ACC112 (cell line): ENCODE measurements around the gene DNAH14.
"Not testable (repeated sequence)": the region's sequence is repeated elsewhere in the genome, so short reads cannot be mapped to it uniquely, and the experiment has no call there.

Experiments used
- H2AFZ ChIP-seq: fragments of 200-600 bp; sonication (generic); one replicate; pipeline ENCODE4 v1.6.0; 2017; ENCODE audit warnings: antibody characterized with exemption, low read length; ENCODE audit not compliant: unreplicated experiment
- H3K27ac ChIP-seq: fragments of 200-600 bp; sonication (generic); 2 replicates; pipeline ENCODE4 v1.5.1; 2014; ENCODE audit warnings: low read depth, mild to moderate bottlenecking, antibody characterized with exemption, low read length, moderate library complexity
- H3K27me3 ChIP-seq: fragments of 200-600 bp; sonication (generic); 2 replicates; pipeline ENCODE4 v1.6.1; 2014; ENCODE audit warnings: mild to moderate bottlenecking, antibody characterized with exemption, low read length, moderate library complexity, mixed read lengths; ENCODE audit not compliant: insufficient read depth
- H3K36me3 ChIP-seq: fragments of 200-600 bp; sonication (generic); 2 replicates; pipeline ENCODE4 v1.6.1; 2016; ENCODE audit warnings: mild to moderate bottlenecking, antibody characterized with exemption, low read length, moderate library complexity, mixed read lengths; ENCODE audit not compliant: insufficient read depth
- H3K4me1 ChIP-seq: fragments of 200-600 bp; sonication (generic); one replicate; pipeline ENCODE4 v1.6.1; 2016; ENCODE audit warnings: low read length, mixed read lengths; ENCODE audit not compliant: insufficient read depth, unreplicated experiment, control insufficient read depth
- H3K4me3 ChIP-seq: fragments of 200-600 bp; sonication (generic); 2 replicates; pipeline ENCODE4 v1.5.1; 2014; ENCODE audit warnings: mild to moderate bottlenecking, low read depth, low read length
- H3K79me2 ChIP-seq: fragments of 200-600 bp; sonication (generic); one replicate; pipeline ENCODE4 v1.6.0; 2016; ENCODE audit warnings: low read length; ENCODE audit not compliant: control insufficient read depth, unreplicated experiment, insufficient read depth

Gene DNAH14

DNA sequence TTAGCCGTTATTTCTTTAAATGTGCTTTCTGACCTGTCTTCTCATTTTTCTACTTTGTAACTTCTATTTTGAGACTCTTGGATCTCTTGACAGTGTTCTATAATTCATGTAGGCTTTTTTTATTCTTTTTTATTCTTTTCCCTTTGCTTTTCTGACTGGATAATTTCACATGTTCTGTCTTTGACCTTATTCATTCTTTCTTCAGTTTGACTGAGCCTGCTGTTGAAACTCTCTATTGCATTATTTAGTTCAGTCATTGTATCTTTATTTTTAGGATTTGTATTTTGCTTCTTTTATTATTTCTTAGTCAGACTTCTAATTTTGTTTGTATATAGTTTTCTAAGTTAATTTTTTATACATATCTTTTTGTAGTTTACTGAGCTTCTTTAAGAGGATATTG, 66.1 kb downstream of the DNAH14 start:
- Histone ChIP-seq H3K79me2 (no peaks in the 10 kb centered on the region), H2AFZ (no peak overlapping the region), H3K4me3 (no peak overlapping the region), H3K4me1 (no peaks in the 10 kb centered on the region), H3K27me3 (no peaks in the 10 kb centered on the region), H3K27ac (no peak overlapping the region), H3K36me3 (no peaks in the 10 kb centered on the region)

GRCh38 chr1:224996266-224996665, 66.8 kb downstream of the DNAH14 start:
- Histone ChIP-seq H3K4me1 (no peaks in the 10 kb centered on the region), H3K27me3 (no peaks in the 10 kb centered on the region), H2AFZ (no peak overlapping the region), H3K36me3 (no peaks in the 10 kb centered on the region), H3K4me3 (no peak overlapping the region), H3K79me2 (no peaks in the 10 kb centered on the region), H3K27ac (no peak overlapping the region)

DNA sequence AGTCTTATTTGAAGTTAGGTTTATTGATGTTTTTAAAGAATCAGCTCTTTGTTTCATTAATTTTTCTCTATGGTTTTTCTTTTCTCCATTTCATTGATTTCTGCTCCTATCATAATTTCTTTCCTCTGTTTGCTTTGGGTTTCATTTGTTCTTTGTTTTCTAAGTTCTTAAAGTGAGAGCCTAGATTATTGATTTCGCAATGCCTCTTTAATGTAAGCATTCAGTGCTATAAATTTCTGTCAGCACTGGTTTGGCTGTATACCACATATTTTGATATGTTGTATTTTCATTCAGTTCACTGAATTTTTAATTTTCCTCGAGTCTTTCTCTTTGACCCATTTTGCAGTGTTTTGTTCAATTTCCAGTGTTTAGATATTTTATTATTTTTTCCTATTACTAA, 68.7 kb downstream of the DNAH14 start:
- no peaks in the 10 kb centered on the region for H3K27me3 ChIP-seq
- H3K4me1 ChIP-seq: no peaks in the 10 kb centered on the region
- H3K36me3 ChIP-seq: no peaks in the 10 kb centered on the region
- H3K79me2 ChIP-seq: no peaks in the 10 kb centered on the region
- no peak overlapping the region for H2AFZ ChIP-seq
- no peak overlapping the region for H3K27ac ChIP-seq
- H3K4me3 ChIP-seq: no peak overlapping the region

GRCh38 chr1:225004396-225004795, 74.9 kb downstream of the DNAH14 start:
- Histone ChIP-seq H3K27ac (no peak overlapping the region), H3K36me3 (no peaks in the 10 kb centered on the region), H3K27me3 (no peaks in the 10 kb centered on the region), H3K79me2 (no peaks in the 10 kb centered on the region), H3K4me1 (no peaks in the 10 kb centered on the region), H3K4me3 (no peak overlapping the region), H2AFZ (no peak overlapping the region)

DNA sequence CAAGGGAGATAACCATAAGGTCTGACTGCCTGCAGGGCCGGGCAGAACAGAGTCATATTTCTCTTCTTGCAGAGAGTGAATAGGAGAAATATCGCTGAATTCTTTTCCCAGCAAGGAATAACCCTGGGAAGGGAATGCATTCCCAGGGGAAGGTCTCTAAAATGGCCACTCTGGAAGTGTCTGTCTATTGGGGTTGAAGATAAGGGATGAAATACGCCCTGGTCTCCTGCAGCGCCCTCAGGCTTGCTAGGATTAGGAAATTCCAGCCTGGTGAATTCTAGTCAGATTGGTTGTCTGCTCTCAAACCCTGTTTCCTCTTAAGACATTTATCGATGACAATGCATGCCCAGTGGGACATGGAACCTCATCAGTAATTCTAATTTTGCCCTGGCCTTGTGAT, 76.9 kb downstream of the DNAH14 start:
- not testable (repeated sequence) for H3K27me3 ChIP-seq, H3K4me3 ChIP-seq, H3K79me2 ChIP-seq, H3K4me1 ChIP-seq, H3K36me3 ChIP-seq, H3K27ac ChIP-seq, H2AFZ ChIP-seq

GRCh38 chr1:225008050-225008449, 78.6 kb downstream of the DNAH14 start:
- H2AFZ ChIP-seq, H3K4me3 ChIP-seq, H3K27ac ChIP-seq, H3K4me1 ChIP-seq, H3K36me3 ChIP-seq, H3K79me2 ChIP-seq, H3K27me3 ChIP-seq: not testable (repeated sequence)

GRCh38 chr1:225021037-225021436, 91.6 kb downstream of the DNAH14 start:
- H3K4me1 ChIP-seq: no peaks in the 10 kb centered on the region
- no peak overlapping the region for H3K4me3 ChIP-seq
- no peaks in the 10 kb centered on the region for H3K27me3 ChIP-seq
- no peaks in the 10 kb centered on the region for H3K79me2 ChIP-seq
- no peak overlapping the region for H2AFZ ChIP-seq
- no peak overlapping the region for H3K27ac ChIP-seq
- H3K36me3 ChIP-seq: peaks cover 3% of the 10 kb centered on the region; the same call in 1 of the 2 replicates

- Histone ChIP-seq H3K4me1 (no peaks in the 10 kb centered on the region), H3K79me2 (no peaks in the 10 kb centered on the region), H2AFZ (no peak overlapping the region), H3K27ac (no peak overlapping the region), H3K27me3 (no peaks in the 10 kb centered on the region), H3K4me3 (no peak overlapping the region), H3K36me3 (no peaks in the 10 kb centered on the region)
Measured at GRCh38 chr1:225026701-225027100, 97.2 kb downstream of the DNAH14 start.

GRCh38 chr1:225036441-225036840, 107.0 kb downstream of the DNAH14 start:
- not testable (repeated sequence) for H3K79me2 ChIP-seq, H3K4me1 ChIP-seq, H3K27ac ChIP-seq, H3K4me3 ChIP-seq, H2AFZ ChIP-seq, H3K36me3 ChIP-seq, H3K27me3 ChIP-seq

DNA sequence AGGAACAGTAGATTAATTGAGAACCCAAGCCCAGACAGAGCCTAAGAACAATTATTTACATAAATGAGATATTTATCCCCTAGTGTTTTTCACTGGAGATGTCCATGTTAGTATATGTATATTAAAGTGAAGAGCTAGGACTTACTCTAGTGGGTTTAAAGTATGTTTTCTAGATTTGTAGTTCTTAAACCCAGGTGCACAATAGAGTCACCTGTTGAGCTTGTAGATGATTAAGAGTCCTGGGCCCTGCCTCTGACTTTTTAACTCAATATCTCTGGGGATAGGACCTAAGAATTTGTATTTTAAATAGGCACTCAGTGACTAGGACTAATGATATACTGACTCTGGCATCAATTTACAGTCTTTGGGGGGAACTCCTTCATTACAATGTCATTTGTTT, 112.8 kb downstream of the DNAH14 start:
- Histone ChIP-seq H3K4me3 (no peak overlapping the region), H3K27me3 (no peaks in the 10 kb centered on the region), H3K36me3 (no peaks in the 10 kb centered on the region), H3K4me1 (no peaks in the 10 kb centered on the region), H3K79me2 (no peaks in the 10 kb centered on the region), H3K27ac (no peak overlapping the region), H2AFZ (no peak overlapping the region)

- Histone ChIP-seq H2AFZ (no peak overlapping the region), H3K36me3 (no peaks in the 10 kb centered on the region), H3K27ac (no peak overlapping the region), H3K4me1 (no peaks in the 10 kb centered on the region), H3K27me3 (no peaks in the 10 kb centered on the region), H3K4me3 (no peak overlapping the region), H3K79me2 (no peaks in the 10 kb centered on the region)
Measured at GRCh38 chr1:225044258-225044657, 114.8 kb downstream of the DNAH14 start.

GRCh38 chr1:225049594-225049993, 120.1 kb downstream of the DNAH14 start:
- H2AFZ ChIP-seq: no peak overlapping the region
- no peak overlapping the region for H3K27ac ChIP-seq
- no peaks in the 10 kb centered on the region for H3K27me3 ChIP-seq
- no peaks in the 10 kb centered on the region for H3K4me1 ChIP-seq
- H3K36me3 ChIP-seq: no peaks in the 10 kb centered on the region
- H3K4me3 ChIP-seq: no peak overlapping the region
- H3K79me2 ChIP-seq: no peaks in the 10 kb centered on the region
